ENCODE measurements around the gene G3BP1. TPM values are rescaled to one million over a fixed set of nuclear protein-coding genes. Genes with fewer than 3 reads are reported as not detected.
A peak's percentile ranks its signal among the peaks of the same experiment; 100 is the strongest.

G3BP1 gene
- total RNA-seq, 1 experiment from 2014 or later = 290 TPM

DNA sequence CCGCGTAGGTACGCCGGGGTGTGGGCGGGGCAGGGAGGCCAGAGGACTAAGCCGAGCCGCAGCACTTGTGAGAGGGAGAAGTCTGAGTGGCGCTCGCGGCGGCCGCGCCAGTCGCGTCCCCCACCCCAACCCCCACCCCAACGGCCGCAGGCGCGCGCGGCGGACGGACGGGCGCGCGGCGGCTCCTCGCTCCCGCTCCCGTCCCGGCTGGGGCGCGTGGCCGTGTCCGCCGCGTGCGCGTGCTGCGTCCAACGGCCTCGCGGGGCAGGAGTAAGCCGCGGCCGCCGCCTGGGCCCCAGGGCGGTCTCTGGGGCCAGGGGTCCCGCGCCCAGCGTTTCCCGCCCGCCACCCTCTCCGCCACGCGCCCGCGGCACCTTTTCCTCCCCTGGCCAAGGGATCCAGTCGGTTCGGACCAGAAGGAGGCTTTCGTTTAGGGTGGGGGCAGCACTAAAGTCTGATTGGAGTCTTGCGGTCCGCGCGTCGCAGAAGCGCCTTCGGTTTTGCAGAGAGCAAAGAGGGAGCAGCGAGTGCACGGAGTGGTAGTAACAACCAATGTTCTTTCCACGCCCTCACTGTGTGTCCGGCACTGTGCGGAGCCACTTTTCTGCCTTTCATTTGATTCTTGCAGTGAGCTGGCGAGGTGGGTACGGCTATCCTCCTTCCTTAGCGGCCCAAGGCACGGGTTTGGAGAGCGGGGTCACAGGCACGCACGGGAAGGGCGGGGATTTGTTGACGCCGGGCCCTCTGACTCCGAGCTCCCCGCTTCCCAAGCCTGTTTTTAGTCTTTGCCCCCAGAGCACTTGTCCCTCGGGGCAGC lies 483 bp downstream of the G3BP1 start:
- DNase-seq (ENCODE audit: low read depth, low spot score) (no peak), ATAC-seq (peak; percentile 36; the same call in 1 of the 2 replicates)
- Histone ChIP-seq H3K4me1 (ENCODE audit: control insufficient read depth, insufficient read depth, low read length) (peaks cover 24% of the 10 kb centered on the region), H3K9me3 (ENCODE audit: control insufficient read depth, insufficient read depth, low read depth, low read length) (no peaks in the 10 kb centered on the region), H3K27me3 (ENCODE audit: control insufficient read depth, insufficient read depth, low read length) (no peaks in the 10 kb centered on the region), H3K27ac (ENCODE audit: low read length) (peak overlapping the region; percentile 88), H3K36me3 (ENCODE audit: control insufficient read depth, insufficient read depth, low read length) (peaks cover 9% of the 10 kb centered on the region), H3K4me3 (ENCODE audit: low read depth in 2 of 2, low read length in 2 of 2) (peak overlapping the region; percentile 92 to 97)
- TF ChIP-seq, protein P1, sequence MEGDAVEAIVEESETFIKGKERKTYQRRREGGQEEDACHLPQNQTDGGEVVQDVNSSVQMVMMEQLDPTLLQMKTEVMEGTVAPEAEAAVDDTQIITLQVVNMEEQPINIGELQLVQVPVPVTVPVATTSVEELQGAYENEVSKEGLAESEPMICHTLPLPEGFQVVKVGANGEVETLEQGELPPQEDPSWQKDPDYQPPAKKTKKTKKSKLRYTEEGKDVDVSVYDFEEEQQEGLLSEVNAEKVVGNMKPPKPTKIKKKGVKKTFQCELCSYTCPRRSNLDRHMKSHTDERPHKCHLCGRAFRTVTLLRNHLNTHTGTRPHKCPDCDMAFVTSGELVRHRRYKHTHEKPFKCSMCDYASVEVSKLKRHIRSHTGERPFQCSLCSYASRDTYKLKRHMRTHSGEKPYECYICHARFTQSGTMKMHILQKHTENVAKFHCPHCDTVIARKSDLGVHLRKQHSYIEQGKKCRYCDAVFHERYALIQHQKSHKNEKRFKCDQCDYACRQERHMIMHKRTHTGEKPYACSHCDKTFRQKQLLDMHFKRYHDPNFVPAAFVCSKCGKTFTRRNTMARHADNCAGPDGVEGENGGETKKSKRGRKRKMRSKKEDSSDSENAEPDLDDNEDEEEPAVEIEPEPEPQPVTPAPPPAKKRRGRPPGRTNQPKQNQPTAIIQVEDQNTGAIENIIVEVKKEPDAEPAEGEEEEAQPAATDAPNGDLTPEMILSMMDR (IDR thresholded peaks at IDR 0.05) = no peak
- 0 out of 2 replicates have a peak, but pooled peaks have one; percentile 16 for TF ChIP-seq SIN3A (IDR thresholded peaks at IDR 0.05; ENCODE audit: borderline replicate concordance, insufficient read depth, low read depth, low read length)
- ChIA-PET POLR2A (interaction anchor here (0.6 kb wide), 1 partner anchor 129 kb away, joined by 3 read pairs; no protein-coding TSS in a partner anchor), CTCF (interaction anchor here (0.6 to 0.9 kb wide), 2 partner anchors 124 to 742 kb away, joined by 3 read pairs; no protein-coding TSS in a partner anchor)
- intact Hi-C loops (cut with micrococcal nuclease; ENCODE audit: unreplicated experiment) = no loop called here
- BruUV-seq (replicated peaks) = no TSS peak
- in situ Hi-C loops (cut with HindIII; ENCODE audit: low pct_unique_long_range_greater_than_20kb, low sequenced_read_pairs) = no loop called here

DNA sequence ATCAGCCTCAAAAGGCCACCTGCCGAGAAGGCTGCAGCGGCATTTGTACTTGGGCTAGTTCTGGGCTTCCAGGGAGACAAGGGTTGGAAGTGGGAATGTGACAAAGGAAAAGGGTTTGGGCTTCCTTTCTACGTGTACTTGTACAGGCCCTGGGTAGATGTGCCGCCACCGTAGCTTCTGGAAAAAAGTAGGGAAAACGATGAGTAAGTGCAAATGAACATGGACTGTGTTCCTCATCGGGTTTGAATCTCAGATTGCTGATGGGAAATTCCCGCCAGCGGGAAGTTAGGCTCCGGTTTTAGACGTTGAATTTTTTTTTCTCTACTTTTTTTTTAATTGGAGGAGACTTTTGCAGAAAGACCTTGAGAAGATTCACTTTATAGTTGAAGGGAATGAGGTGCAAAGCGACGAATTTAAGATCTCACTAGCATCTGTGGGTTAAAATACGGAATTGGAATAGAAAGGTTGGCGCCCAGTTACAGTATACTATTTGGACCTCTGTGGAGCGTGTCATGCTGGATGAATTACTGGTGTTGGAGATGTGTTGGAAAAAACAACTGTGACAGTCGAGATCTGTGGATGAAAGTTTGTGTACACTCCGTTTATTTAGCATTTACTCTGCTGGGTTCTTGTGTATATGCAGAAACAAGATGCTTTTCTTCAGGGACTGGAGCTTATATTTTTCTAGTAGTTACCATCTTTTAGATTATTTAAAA lies 1.2 kb downstream of the G3BP1 start:
- no peaks in the 10 kb centered on the region for H3K9me3 ChIP-seq (ENCODE audit: control insufficient read depth, insufficient read depth, low read depth, low read length)
- TSS peak; percentile 73 for BruUV-seq (replicated peaks)
- H3K4me3 ChIP-seq (ENCODE audit: low read depth in 2 of 2, low read length in 2 of 2) = peak overlapping the region; percentile 92 to 97
- no peaks in the 10 kb centered on the region for H3K27me3 ChIP-seq (ENCODE audit: control insufficient read depth, insufficient read depth, low read length)
- ATAC-seq = no peak
- H3K4me1 ChIP-seq (ENCODE audit: control insufficient read depth, insufficient read depth, low read length) = peaks cover 24% of the 10 kb centered on the region
- POLR2A ChIA-PET = no interaction called here
- H3K27ac ChIP-seq (ENCODE audit: low read length) = peak overlapping the region; percentile 88
- in situ Hi-C loops (cut with HindIII; ENCODE audit: low pct_unique_long_range_greater_than_20kb, low sequenced_read_pairs) = no loop called here
- DNase-seq (ENCODE audit: low read depth, low spot score) = no peak
- CTCF ChIA-PET = interaction anchor here (0.6 to 0.9 kb wide), 2 partner anchors 125 to 741 kb away, joined by 3 read pairs; no protein-coding TSS in a partner anchor
- TF ChIP-seq, protein P2, sequence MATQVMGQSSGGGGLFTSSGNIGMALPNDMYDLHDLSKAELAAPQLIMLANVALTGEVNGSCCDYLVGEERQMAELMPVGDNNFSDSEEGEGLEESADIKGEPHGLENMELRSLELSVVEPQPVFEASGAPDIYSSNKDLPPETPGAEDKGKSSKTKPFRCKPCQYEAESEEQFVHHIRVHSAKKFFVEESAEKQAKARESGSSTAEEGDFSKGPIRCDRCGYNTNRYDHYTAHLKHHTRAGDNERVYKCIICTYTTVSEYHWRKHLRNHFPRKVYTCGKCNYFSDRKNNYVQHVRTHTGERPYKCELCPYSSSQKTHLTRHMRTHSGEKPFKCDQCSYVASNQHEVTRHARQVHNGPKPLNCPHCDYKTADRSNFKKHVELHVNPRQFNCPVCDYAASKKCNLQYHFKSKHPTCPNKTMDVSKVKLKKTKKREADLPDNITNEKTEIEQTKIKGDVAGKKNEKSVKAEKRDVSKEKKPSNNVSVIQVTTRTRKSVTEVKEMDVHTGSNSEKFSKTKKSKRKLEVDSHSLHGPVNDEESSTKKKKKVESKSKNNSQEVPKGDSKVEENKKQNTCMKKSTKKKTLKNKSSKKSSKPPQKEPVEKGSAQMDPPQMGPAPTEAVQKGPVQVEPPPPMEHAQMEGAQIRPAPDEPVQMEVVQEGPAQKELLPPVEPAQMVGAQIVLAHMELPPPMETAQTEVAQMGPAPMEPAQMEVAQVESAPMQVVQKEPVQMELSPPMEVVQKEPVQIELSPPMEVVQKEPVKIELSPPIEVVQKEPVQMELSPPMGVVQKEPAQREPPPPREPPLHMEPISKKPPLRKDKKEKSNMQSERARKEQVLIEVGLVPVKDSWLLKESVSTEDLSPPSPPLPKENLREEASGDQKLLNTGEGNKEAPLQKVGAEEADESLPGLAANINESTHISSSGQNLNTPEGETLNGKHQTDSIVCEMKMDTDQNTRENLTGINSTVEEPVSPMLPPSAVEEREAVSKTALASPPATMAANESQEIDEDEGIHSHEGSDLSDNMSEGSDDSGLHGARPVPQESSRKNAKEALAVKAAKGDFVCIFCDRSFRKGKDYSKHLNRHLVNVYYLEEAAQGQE (IDR thresholded peaks at IDR 0.05; ENCODE audit: insufficient read depth in 1 of 2, low read depth in 2 of 2, low read length in 1 of 2) = no peak
- TF ChIP-seq, protein P1 (IDR thresholded peaks at IDR 0.05) = no peak
- TF ChIP-seq POLR2AphosphoS5 (IDR thresholded peaks at IDR 0.05; ENCODE audit: low read depth, low read length) (no peak; the same call in 1 of the 2 replicates), TCF7L2 (IDR thresholded peaks at IDR 0.05; ENCODE audit: low read depth, low read length) (no peak), SIN3A (IDR thresholded peaks at IDR 0.05; ENCODE audit: borderline replicate concordance, insufficient read depth, low read depth, low read length) (no peak)
- peaks cover 11% of the 10 kb centered on the region for H3K36me3 ChIP-seq (ENCODE audit: control insufficient read depth, insufficient read depth, low read length)
- intact Hi-C loops (cut with micrococcal nuclease; ENCODE audit: unreplicated experiment) = no loop called here

Measured in Panc1 (cell line).